ENCODE data around the gene SLC6A3.

The SLC6A3 gene

DNA sequence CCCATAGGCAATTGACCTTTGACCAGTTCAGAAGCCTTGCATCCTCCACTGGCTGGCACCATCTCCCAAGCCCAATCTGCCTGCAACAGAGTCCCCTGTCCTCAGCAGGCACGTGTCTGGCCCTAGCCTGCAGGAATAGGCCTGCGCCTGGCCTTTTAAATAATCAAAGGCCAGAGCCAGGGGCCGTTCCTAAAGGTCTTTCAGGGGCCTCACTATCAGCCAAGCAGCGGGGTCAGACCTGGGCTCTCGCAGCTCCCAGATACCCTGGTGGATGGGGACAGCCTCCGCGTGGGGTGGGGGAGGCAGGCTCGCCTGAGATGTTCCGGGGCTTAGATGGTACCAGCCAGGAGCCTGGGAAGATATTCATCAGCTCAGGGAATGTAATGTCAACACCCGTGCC lies 32.6 kb downstream of the SLC6A3 start:
- Histone ChIP-seq H3K4me3 (ENCODE audit: insufficient read length, low read depth) (no peak overlapping the region), H3K27me3 (ENCODE audit: insufficient read depth, insufficient read length) (no peaks in the 10 kb centered on the region), H3K4me1 (ENCODE audit: insufficient read depth, insufficient read length) (peaks cover 11% of the 10 kb centered on the region), H3K9me3 (ENCODE audit: insufficient read depth, low read length) (no peaks in the 10 kb centered on the region), H3K9ac (ENCODE audit: insufficient read length, low read depth) (no peak overlapping the region), H3K36me3 (ENCODE audit: insufficient read depth, insufficient read length, low read length) (no peaks in the 10 kb centered on the region)
- DNase-seq (ENCODE audit: low read depth, low spot score): no peak
- TF ChIP-seq SUZ12 (IDR thresholded peaks at IDR 0.05; ENCODE audit: extremely low read depth, insufficient read depth, insufficient read length) (no peak), ZNF274 (IDR thresholded peaks at IDR 0.05; ENCODE audit: low read depth, low read length) (no peak), YY1 (IDR thresholded peaks at IDR 0.05; ENCODE audit: insufficient read depth, insufficient read length) (no peak)

DNA sequence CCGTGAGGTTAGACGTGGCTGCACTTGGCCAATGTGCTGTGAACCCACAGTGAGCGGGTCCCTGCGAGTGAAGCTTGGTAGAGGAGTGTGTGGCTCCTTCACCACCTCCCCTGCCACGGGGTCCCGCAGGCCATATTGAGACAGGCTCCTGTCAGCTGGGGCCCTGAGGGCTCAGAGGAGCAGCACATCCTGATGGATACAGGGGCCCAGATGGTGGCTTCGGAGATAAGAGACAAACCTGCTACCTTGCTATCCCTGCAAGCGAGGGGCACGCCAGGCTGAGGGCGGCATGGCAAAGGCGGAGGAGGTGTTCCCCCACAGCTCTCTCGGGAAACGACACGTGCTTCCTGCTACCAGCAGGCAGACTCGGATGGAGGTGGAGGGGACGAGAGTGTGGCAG lies 33.1 kb downstream of the SLC6A3 start:
- no peak overlapping the region for H3K4me3 ChIP-seq (ENCODE audit: insufficient read length, low read depth)
- peaks cover 11% of the 10 kb centered on the region for H3K4me1 ChIP-seq (ENCODE audit: insufficient read depth, insufficient read length)
- no peaks in the 10 kb centered on the region for H3K36me3 ChIP-seq (ENCODE audit: insufficient read depth, insufficient read length, low read length)
- H3K9ac ChIP-seq (ENCODE audit: insufficient read length, low read depth): no peak overlapping the region
- no peaks in the 10 kb centered on the region for H3K9me3 ChIP-seq (ENCODE audit: insufficient read depth, low read length)
- no peak for TF ChIP-seq SUZ12 (IDR thresholded peaks at IDR 0.05; ENCODE audit: extremely low read depth, insufficient read depth, insufficient read length)
- TF ChIP-seq ZNF274 (IDR thresholded peaks at IDR 0.05; ENCODE audit: low read depth, low read length): no peak
- TF ChIP-seq YY1 (IDR thresholded peaks at IDR 0.05; ENCODE audit: insufficient read depth, insufficient read length): no peak
- DNase-seq (ENCODE audit: low read depth, low spot score): no peak
- H3K27me3 ChIP-seq (ENCODE audit: insufficient read depth, insufficient read length): no peaks in the 10 kb centered on the region

DNA sequence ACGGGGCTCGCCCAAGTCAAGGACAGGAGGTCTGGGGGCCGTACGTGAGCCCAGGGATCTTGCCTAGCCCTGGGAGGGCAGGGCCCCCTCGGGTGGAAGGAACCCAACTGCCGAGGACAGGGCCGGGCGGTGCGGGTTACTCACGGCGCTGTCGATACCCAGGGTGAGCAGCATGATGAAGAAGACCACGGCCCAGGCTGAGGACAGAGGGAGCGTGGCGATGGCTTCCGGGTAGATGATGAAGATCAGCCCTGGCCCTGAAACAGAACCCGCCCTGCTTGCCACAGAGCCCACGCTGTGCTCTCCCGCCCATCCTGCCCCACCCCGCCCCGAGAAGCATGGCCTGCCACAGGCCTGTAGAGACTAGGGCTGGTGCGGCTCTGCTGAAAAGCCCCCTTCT lies 34.1 kb downstream of the SLC6A3 start:
- H3K9ac ChIP-seq (ENCODE audit: insufficient read length, low read depth): no peak overlapping the region
- no peaks in the 10 kb centered on the region for H3K27me3 ChIP-seq (ENCODE audit: insufficient read depth, insufficient read length)
- H3K4me1 ChIP-seq (ENCODE audit: insufficient read depth, insufficient read length): peaks cover 11% of the 10 kb centered on the region
- no peaks in the 10 kb centered on the region for H3K9me3 ChIP-seq (ENCODE audit: insufficient read depth, low read length)
- TF ChIP-seq SUZ12 (IDR thresholded peaks at IDR 0.05; ENCODE audit: extremely low read depth, insufficient read depth, insufficient read length) (no peak), YY1 (IDR thresholded peaks at IDR 0.05; ENCODE audit: insufficient read depth, insufficient read length) (no peak), ZNF274 (IDR thresholded peaks at IDR 0.05; ENCODE audit: low read depth, low read length) (no peak)
- no peak for DNase-seq (ENCODE audit: low read depth, low spot score)
- H3K4me3 ChIP-seq (ENCODE audit: insufficient read length, low read depth): no peak overlapping the region
- H3K36me3 ChIP-seq (ENCODE audit: insufficient read depth, insufficient read length, low read length): no peaks in the 10 kb centered on the region

DNA sequence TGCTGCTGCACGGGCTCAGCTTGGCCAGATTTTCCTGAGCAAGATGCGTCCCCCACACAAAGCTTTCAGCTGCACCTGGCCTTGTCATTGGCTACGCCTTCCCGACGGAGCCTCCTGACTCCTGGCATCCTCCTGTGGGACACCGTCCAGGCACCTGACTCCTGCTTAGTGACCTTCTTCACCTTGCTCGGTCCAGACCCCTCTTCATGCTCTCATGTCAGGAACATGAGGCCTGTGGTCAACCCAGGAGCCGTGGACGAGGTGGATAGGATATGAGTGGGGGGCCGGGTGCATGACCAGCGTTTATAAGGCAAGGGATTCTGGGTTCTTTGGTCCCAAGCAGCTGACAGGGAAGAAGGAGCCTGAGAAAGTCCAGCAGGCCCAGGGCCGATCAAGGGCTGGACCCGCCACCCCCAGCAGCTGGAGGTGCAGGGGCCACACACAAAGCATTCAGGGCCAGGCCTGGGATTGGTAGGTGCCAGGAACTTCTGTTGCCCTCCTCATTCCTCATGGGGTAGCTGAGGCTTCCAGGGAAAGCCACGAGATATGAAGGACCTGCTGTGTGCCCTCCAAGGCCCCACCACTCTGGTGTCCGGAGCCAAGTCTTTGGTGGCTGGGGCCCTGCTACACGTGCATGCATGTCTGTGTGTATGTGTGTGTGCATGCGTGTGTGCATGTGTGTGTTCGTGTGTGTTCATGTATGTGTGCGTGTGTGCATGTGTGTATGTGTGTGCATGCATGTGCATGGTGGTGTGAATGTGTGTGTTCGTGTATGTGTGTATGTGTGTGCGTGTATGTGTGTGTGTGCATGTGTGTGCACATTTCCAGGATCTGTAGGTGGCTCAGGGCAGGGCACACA lies 34.9 kb downstream of the SLC6A3 start:
- no peak for DNase-seq (ENCODE audit: low read depth, low spot score)
- H3K4me3 ChIP-seq (ENCODE audit: insufficient read length, low read depth): no peak overlapping the region
- no peaks in the 10 kb centered on the region for H3K36me3 ChIP-seq (ENCODE audit: insufficient read depth, insufficient read length, low read length)
- H3K27me3 ChIP-seq (ENCODE audit: insufficient read depth, insufficient read length): no peaks in the 10 kb centered on the region
- H3K9me3 ChIP-seq (ENCODE audit: insufficient read depth, low read length): no peaks in the 10 kb centered on the region
- TF ChIP-seq SUZ12 (IDR thresholded peaks at IDR 0.05; ENCODE audit: extremely low read depth, insufficient read depth, insufficient read length) (no peak), ZNF274 (IDR thresholded peaks at IDR 0.05; ENCODE audit: low read depth, low read length) (no peak), YY1 (IDR thresholded peaks at IDR 0.05; ENCODE audit: insufficient read depth, insufficient read length) (no peak)
- no peak overlapping the region for H3K9ac ChIP-seq (ENCODE audit: insufficient read length, low read depth)
- H3K4me1 ChIP-seq (ENCODE audit: insufficient read depth, insufficient read length): peaks cover 11% of the 10 kb centered on the region

DNA sequence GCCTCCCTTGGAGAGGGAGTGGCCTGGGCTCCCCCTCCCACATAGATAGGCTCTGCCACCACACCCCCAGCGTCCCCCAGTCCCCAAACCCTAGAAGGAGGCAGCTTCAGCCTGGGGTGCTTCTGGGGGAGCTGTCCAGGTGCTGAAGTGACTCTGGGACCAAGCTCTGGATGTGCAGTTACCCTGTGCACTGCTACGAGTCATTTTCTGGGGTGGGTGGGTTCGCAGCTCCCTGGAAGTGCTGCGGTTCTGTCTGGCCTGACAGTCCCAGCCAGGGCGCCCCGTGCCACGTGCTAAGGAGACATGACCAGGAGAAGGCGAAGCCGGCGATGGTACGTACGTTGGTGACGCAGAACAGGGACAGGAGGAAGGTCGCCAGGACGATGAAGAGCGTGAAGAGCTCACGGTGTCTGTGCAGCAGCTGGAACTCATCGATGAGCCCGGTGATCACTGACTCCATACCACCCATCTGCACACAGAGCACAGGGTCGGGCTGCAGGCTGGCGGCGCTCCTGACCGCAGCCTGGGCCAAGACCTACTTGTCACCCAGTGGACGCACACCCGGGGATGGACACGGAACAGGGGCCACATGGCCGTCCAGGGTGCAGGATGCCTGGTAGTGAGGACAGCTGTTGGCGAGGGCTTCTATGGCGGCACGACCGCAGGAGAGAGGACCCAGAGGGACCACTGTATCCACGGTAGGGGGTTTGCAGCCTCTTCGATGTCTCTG lies 35.7 kb downstream of the SLC6A3 start:
- Histone ChIP-seq H3K36me3 (ENCODE audit: insufficient read depth, insufficient read length, low read length) (no peaks in the 10 kb centered on the region), H3K9me3 (ENCODE audit: insufficient read depth, low read length) (no peaks in the 10 kb centered on the region), H3K4me3 (ENCODE audit: insufficient read length, low read depth) (no peak overlapping the region), H3K27me3 (ENCODE audit: insufficient read depth, insufficient read length) (no peaks in the 10 kb centered on the region), H3K9ac (ENCODE audit: insufficient read length, low read depth) (no peak overlapping the region), H3K4me1 (ENCODE audit: insufficient read depth, insufficient read length) (peaks cover 11% of the 10 kb centered on the region)
- TF ChIP-seq YY1 (IDR thresholded peaks at IDR 0.05; ENCODE audit: insufficient read depth, insufficient read length): no peak
- TF ChIP-seq ZNF274 (IDR thresholded peaks at IDR 0.05; ENCODE audit: low read depth, low read length): no peak
- TF ChIP-seq SUZ12 (IDR thresholded peaks at IDR 0.05; ENCODE audit: extremely low read depth, insufficient read depth, insufficient read length): no peak
- peak; percentile 11 for DNase-seq (ENCODE audit: low read depth, low spot score)

DNA sequence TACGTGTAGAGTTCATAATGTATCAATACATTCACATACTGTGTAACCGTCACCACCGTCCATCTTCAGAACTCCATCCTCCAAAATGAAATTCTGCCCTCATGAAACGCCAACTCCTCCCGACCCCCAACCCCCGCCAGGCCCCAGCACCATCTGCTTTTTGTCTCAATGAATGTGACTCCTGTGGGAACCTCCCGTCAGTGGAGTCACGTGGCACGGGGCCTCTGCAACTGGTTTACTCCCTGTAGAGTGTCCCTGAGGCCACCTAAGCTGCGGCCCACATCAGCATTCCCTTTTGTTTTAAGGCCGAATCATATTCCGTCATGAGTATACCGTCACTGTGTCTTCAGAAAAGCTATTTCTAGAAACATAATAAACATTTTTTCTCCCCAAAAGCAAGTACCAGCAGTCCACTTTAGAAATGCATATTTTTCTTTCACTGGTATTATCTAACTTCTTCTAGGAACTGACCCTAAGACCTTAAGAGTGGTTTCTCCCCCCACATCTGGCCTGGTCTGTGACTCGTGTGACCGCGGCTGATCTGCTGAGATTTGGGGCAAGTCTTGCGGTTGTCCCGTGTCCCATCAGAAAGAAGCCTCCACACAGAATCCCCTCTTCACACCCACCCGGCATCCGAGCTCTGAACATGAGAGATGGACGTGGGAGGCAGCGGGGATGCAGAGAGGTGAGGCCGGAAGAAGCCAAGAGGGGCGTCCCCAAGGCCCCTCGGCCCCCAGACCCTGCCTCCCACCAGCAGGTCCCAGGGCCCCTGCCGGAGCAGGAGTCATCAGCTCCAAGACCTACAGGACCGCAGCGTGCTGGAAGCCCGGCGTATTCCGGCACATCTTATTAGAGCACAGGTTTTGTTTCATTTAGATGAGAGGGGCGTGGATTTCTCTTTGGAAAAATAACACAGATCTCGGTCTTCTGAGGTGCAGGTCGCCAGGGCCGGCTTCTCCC lies 38.3 kb downstream of the SLC6A3 start:
- H3K9ac ChIP-seq (ENCODE audit: insufficient read length, low read depth): no peak overlapping the region
- H3K27me3 ChIP-seq (ENCODE audit: insufficient read depth, insufficient read length): no peaks in the 10 kb centered on the region
- H3K9me3 ChIP-seq (ENCODE audit: insufficient read depth, low read length): no peaks in the 10 kb centered on the region
- TF ChIP-seq ZNF274 (IDR thresholded peaks at IDR 0.05; ENCODE audit: low read depth, low read length) (no peak), SUZ12 (IDR thresholded peaks at IDR 0.05; ENCODE audit: extremely low read depth, insufficient read depth, insufficient read length) (no peak), YY1 (IDR thresholded peaks at IDR 0.05; ENCODE audit: insufficient read depth, insufficient read length) (no peak)
- DNase-seq (ENCODE audit: low read depth, low spot score): no peak
- H3K4me1 ChIP-seq (ENCODE audit: insufficient read depth, insufficient read length): peaks cover 2% of the 10 kb centered on the region
- no peaks in the 10 kb centered on the region for H3K36me3 ChIP-seq (ENCODE audit: insufficient read depth, insufficient read length, low read length)
- no peak overlapping the region for H3K4me3 ChIP-seq (ENCODE audit: insufficient read length, low read depth)
